Dermis blood vessel endothelial cell (primary cell): Measurements from ENCODE around the gene KCTD14. TPM values are rescaled to one million over a fixed set of nuclear protein-coding genes. Genes with fewer than 3 reads are reported as not detected.

Source experiments
- total RNA-seq: library from RNA; depleted of rRNA; stranded (reverse); fragments of >200 nt; gene quantifications from 2 replicates; pipeline ENCODE4 v1.2.3, GENCODE V29; 2014

The KCTD14 gene
- total RNA-seq, 1 donor from 2014 or later, result 0.51 TPM

Other genes with a start within 250 kb of the KCTD14 start
- gene RSF1, start 202.6 kb downstream of the KCTD14 start, total RNA-seq, result 43.2 and 46.6 TPM in 2 replicates
- 35.6 and 36.7 TPM in 2 replicates for gene AAMDC, start 202.1 kb downstream of the KCTD14 start, total RNA-seq
- 33.8 and 45.1 TPM in 2 replicates for gene INTS4, start 28.6 kb downstream of the KCTD14 start, total RNA-seq
- gene THRSP, start 40.6 kb upstream of the KCTD14 start, total RNA-seq, result not detected in 2 replicates
- 67.6 and 105 TPM in 2 replicates for gene NDUFC2, start 56.6 kb upstream of the KCTD14 start, total RNA-seq
- gene ALG8, start 116.3 kb upstream of the KCTD14 start, total RNA-seq, result 17.9 and 30.4 TPM in 2 replicates
- gene KCTD21, start 165.3 kb upstream of the KCTD14 start, total RNA-seq, result 11.7 and 15.6 TPM in 2 replicates
- gene USP35, start 165.6 kb upstream of the KCTD14 start, total RNA-seq, result 8.1 and 9.7 TPM in 2 replicates